ENCODE results near the gene FGFBP2. TPM values are rescaled to one million over a fixed set of nuclear protein-coding genes. Genes with fewer than 3 reads are reported as not detected.

Gene FGFBP2
- total RNA-seq, 1 donor, result not detected

- DNase-seq (ENCODE audit: low read depth), result no peak
- no peak overlapping the region for H3K4me3 ChIP-seq (ENCODE audit: low read depth, low read length)
- no peak for TF ChIP-seq CTCF (IDR thresholded peaks at IDR 0.05; ENCODE audit: insufficient read depth, low read depth, low read length)
These were observed 4.4 kb downstream of the FGFBP2 start for GRCh38 chr4:15958562-15958961.

- H3K4me3 ChIP-seq (ENCODE audit: low read depth, low read length), result no peak overlapping the region
- TF ChIP-seq CTCF (IDR thresholded peaks at IDR 0.05; ENCODE audit: insufficient read depth, low read depth, low read length), result peak; percentile 95
- DNase-seq (ENCODE audit: low read depth), result peak; percentile 61
These were observed 6.7 kb downstream of the FGFBP2 start for GRCh38 chr4:15956179-15956850.

GRCh38 chr4:15955670-15956069 lies 7.3 kb downstream of the FGFBP2 start:
- H3K4me3 ChIP-seq (ENCODE audit: low read depth, low read length), result no peak overlapping the region
- DNase-seq (ENCODE audit: low read depth), result peak; percentile 17
- peak; percentile 37 for TF ChIP-seq CTCF (IDR thresholded peaks at IDR 0.05; ENCODE audit: insufficient read depth, low read depth, low read length)

- TF ChIP-seq CTCF (IDR thresholded peaks at IDR 0.05; ENCODE audit: insufficient read depth, low read depth, low read length), result no peak
- DNase-seq (ENCODE audit: low read depth), result no peak
These were observed 9.3 kb downstream of the FGFBP2 start for GRCh38 chr4:15953625-15954024.

GRCh38 chr4:15951781-15952180 lies 11.2 kb downstream of the FGFBP2 start:
- no peak for DNase-seq (ENCODE audit: low read depth)
- TF ChIP-seq CTCF (IDR thresholded peaks at IDR 0.05; ENCODE audit: insufficient read depth, low read depth, low read length), result no peak
- no peak overlapping the region for H3K4me3 ChIP-seq (ENCODE audit: low read depth, low read length)

More at GRCh38 chr4:15953625-15954024, 9.3 kb downstream of the FGFBP2 start:
- no peak overlapping the region for H3K4me3 ChIP-seq (ENCODE audit: low read depth, low read length)

GRCh38 chr4:15948826-15949225 lies 14.1 kb downstream of the FGFBP2 start:
- H3K4me3 ChIP-seq (ENCODE audit: low read depth, low read length), result no peak overlapping the region
- DNase-seq (ENCODE audit: low read depth), result no peak
- no peak for TF ChIP-seq CTCF (IDR thresholded peaks at IDR 0.05; ENCODE audit: insufficient read depth, low read depth, low read length)

- TF ChIP-seq CTCF (IDR thresholded peaks at IDR 0.05; ENCODE audit: insufficient read depth, low read depth, low read length), result no peak
- DNase-seq (ENCODE audit: low read depth), result no peak
These were observed 15.3 kb downstream of the FGFBP2 start for GRCh38 chr4:15947684-15948083.

More at GRCh38 chr4:15947684-15948083, 15.3 kb downstream of the FGFBP2 start:
- no peak overlapping the region for H3K4me3 ChIP-seq (ENCODE audit: low read depth, low read length)

Data from fibroblast of villous mesenchyme (primary cell).